Common myeloid progenitor, CD34-positive (primary cell): Measurements from ENCODE around the gene RAB20.
"Not testable (repeated sequence)": the region's sequence is repeated elsewhere in the genome, so short reads cannot be mapped to it uniquely, and the experiment has no call there.

ENCODE experiments used
- CTCF ChIA-PET: fragments of 350-600 bp; sonication (Branson Sonifier 250); formaldehyde crosslinking; loops from one replicate; lab custom pipeline; 2021; ENCODE audit warnings: antibody characterized with exemption; lab: Charles Lee
- POLR2A ChIA-PET: fragments of 350-600 bp; sonication (Branson Sonifier 250); formaldehyde crosslinking; loops from one replicate; lab custom pipeline; 2021; ENCODE audit warnings: antibody characterized with exemption; lab: Charles Lee
- DNase-seq, 3 donors: peaks; one replicate each; pipeline versions ENCODE4 v3.0.0 to v3.0.0-alpha.2; 2013
- H3K27ac ChIP-seq, 2 experiments: 1 replicate in 1 of 2; 2 replicates in 1 of 2; pipeline ENCODE4 v1.7.0; 2013; ENCODE audit warnings: inconsistent platforms in 2 of 2, low read length in 2 of 2, mild to moderate bottlenecking in 2 of 2, low read depth in 1 of 2, moderate library complexity in 1 of 2; ENCODE audit not compliant: severe bottlenecking in 2 of 2, insufficient read depth in 1 of 2, poor library complexity in 1 of 2
- H3K27me3 ChIP-seq, 5 experiments: replicated peaks in 2 of 5; 1 replicate in 3 of 5; 2 replicates in 2 of 5; pipeline versions ENCODE4 v1.6.1 to v1.7.0; 2013; ENCODE audit warnings: low read length in 4 of 5, mild to moderate bottlenecking in 2 of 5, moderate library complexity in 2 of 5, inconsistent platforms in 1 of 5; ENCODE audit not compliant: insufficient read depth in 5 of 5, control insufficient read depth in 4 of 5
- H3K36me3 ChIP-seq, 4 experiments: 1 replicate in 2 of 4; 2 replicates in 2 of 4; pipeline versions ENCODE4 v1.6.1 to v1.7.0; 2013; ENCODE audit warnings: low read length in 3 of 4, control low read depth in 1 of 4, mild to moderate bottlenecking in 1 of 4; ENCODE audit not compliant: control insufficient read depth in 4 of 4, insufficient read depth in 4 of 4
- H3K4me1 ChIP-seq, 4 experiments: 1 replicate in 3 of 4; 2 replicates in 1 of 4; pipeline versions ENCODE4 v1.6.1 to v1.7.1; 2013; ENCODE audit warnings: low read length in 3 of 4, mild to moderate bottlenecking in 3 of 4, control low read depth in 1 of 4, inconsistent platforms in 1 of 4, moderate library complexity in 1 of 4; ENCODE audit not compliant: control insufficient read depth in 4 of 4, insufficient read depth in 4 of 4; ENCODE audit errors: control extremely low read depth in 1 of 4
- H3K4me3 ChIP-seq, 7 experiments: 1 replicate in 4 of 7; 2 replicates in 3 of 7; pipeline versions ENCODE4 v1.5.1 to v1.7.0; 2013; ENCODE audit warnings: mild to moderate bottlenecking in 7 of 7, low read length in 6 of 7, moderate library complexity in 6 of 7, inconsistent platforms in 2 of 7, low read depth in 2 of 7, control low read depth in 1 of 7; ENCODE audit not compliant: insufficient read depth in 4 of 7, control insufficient read depth in 1 of 7; ENCODE audit errors: extremely low read depth in 1 of 7
- H3K9me3 ChIP-seq, 5 experiments: 1 replicate in 4 of 5; 2 replicates in 1 of 5; pipeline versions ENCODE4 v1.6.1 to v1.7.1; 2013; ENCODE audit warnings: low read length in 4 of 5, mild to moderate bottlenecking in 2 of 5, inconsistent platforms in 1 of 5, low read depth in 1 of 5, moderate library complexity in 1 of 5; ENCODE audit not compliant: control insufficient read depth in 4 of 5, insufficient read depth in 2 of 5; ENCODE audit errors: control extremely low read depth in 1 of 5
- WGBS: methylation state at CpG from one replicate; pipeline ENCODE4 v1.1.5; 2013; ENCODE audit not compliant: insufficient coverage; 5-methylcytosine and 5-hydroxymethylcytosine counted together

RAB20 gene

GRCh38 chr13:110490009-110490770 is 71.3 kb downstream of the RAB20 start:
- Histone ChIP-seq H3K27me3 (no peaks in the 10 kb centered on the region), H3K4me1 (no peaks in the 10 kb centered on the region), H3K4me3 (no peak overlapping the region), H3K36me3 (no peaks in the 10 kb centered on the region), H3K9me3 (no peaks in the 10 kb centered on the region), H3K27ac (no peak overlapping the region)
- ChIA-PET POLR2A (no interaction called here), CTCF (interaction anchor here (1.4 kb wide), 1 partner anchor 11 kb away, joined by 3 read pairs; no protein-coding TSS in a partner anchor)
- 93% methylated on average over 19 of the region's 24 CpGs for WGBS
- DNase-seq: no peak

GRCh38 chr13:110486880-110487279 is 74.6 kb downstream of the RAB20 start:
- H3K27ac ChIP-seq, H3K4me1 ChIP-seq, DNase-seq, H3K4me3 ChIP-seq, H3K36me3 ChIP-seq, POLR2A ChIA-PET, H3K9me3 ChIP-seq: not testable (repeated sequence)
- peaks cover 0 to 20% (median 9%) of the 10 kb centered on the region in 5 experiments for H3K27me3 ChIP-seq
- 100% methylated on average over 3 of the region's 3 CpGs for WGBS
- CTCF ChIA-PET: interaction anchor here (1.6 kb wide), 1 partner anchor 31 kb away, joined by 4 read pairs; no protein-coding TSS in a partner anchor

GRCh38 chr13:110486061-110486715 is 75.3 kb downstream of the RAB20 start:
- Histone ChIP-seq H3K4me1 (no peaks in the 10 kb centered on the region), H3K27me3 (peaks cover 0 to 23% (median 9%) of the 10 kb centered on the region in 5 experiments), H3K27ac (no peak overlapping the region), H3K36me3 (no peaks in the 10 kb centered on the region), H3K4me3 (no peak overlapping the region), H3K9me3 (no peaks in the 10 kb centered on the region)
- WGBS: 97% methylated on average over 11 of the region's 15 CpGs
- DNase-seq: no peak
- POLR2A ChIA-PET: no interaction called here
- CTCF ChIA-PET: interaction anchor here (1.6 kb wide), 1 partner anchor 31 kb away, joined by 4 read pairs; no protein-coding TSS in a partner anchor

DNA sequence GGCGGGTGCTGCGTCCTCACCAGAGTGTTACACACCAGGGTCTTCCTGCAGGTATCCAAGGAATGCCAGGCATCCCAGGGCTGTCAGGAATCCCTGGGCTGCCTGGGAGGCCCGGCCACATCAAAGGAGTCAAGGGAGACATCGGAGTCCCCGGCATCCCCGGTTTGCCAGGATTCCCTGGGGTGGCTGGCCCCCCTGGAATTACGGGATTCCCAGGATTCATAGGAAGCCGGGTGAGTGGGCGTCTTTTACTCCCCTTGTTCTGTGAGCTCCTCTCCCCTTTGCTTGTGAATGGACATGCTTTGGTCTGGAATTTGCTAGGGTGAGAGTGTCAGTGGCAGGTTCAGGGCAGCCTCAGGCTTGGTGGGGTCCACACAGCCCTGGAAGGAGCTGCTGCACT is 75.9 kb downstream of the RAB20 start:
- H3K4me1 ChIP-seq: no peaks in the 10 kb centered on the region
- ChIA-PET CTCF (interaction anchor here (1.6 kb wide), 1 partner anchor 30 kb away, joined by 4 read pairs; no protein-coding TSS in a partner anchor), POLR2A (no interaction called here)
- no peak overlapping the region for H3K27ac ChIP-seq
- WGBS: 80% methylated on average over 9 of the region's 9 CpGs
- H3K9me3 ChIP-seq: no peaks in the 10 kb centered on the region
- H3K27me3 ChIP-seq: peaks cover 0 to 24% (median 10%) of the 10 kb centered on the region in 5 experiments
- H3K4me3 ChIP-seq: no peak overlapping the region
- no peak for DNase-seq
- no peaks in the 10 kb centered on the region for H3K36me3 ChIP-seq

DNA sequence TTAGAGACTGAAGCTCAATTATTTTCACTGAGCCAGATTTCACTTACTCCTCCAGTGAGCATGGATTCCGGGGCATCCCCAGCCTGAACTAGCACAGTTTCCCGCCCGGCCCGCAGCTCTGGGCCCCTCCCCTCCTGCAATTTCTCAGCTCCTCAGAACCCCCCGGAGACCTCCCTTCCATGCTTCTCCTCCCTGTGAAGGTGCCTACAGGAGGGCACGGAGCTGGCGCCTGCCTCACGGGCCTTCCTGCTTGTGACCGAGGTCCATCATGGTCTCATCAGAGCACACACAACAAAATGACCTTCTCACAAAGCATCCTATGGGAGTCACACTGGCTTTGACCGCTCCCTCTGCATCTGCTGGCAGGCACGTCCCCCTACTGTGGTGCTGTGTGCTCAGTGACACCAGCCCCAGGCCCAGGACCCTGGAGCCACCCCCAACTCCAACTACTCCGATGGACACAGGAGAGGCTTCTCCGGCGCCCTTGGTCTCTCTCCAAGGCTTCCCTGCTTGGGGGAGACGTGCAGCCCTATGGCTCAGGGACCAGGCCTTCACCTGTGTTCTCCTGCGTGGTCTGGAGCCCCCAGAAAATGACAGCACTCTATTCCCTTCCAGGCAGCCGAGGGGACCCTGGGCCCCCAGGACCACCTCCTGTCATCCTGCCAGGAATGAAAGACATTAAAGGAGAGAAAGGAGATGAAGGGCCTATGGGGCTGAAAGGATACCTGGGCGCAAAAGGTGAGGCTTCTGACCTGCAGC is 77.1 kb downstream of the RAB20 start:
- H3K4me1 ChIP-seq: no peaks in the 10 kb centered on the region
- no peaks in the 10 kb centered on the region for H3K36me3 ChIP-seq
- H3K9me3 ChIP-seq: no peaks in the 10 kb centered on the region
- no peak overlapping the region for H3K4me3 ChIP-seq
- peaks cover 0 to 28% (median 11%) of the 10 kb centered on the region in 5 experiments for H3K27me3 ChIP-seq
- no peak for DNase-seq
- CTCF ChIA-PET: no interaction called here
- no peak overlapping the region for H3K27ac ChIP-seq
- WGBS: 92% methylated on average over 13 of the region's 18 CpGs
- POLR2A ChIA-PET: no interaction called here

GRCh38 chr13:110483386-110483968 is 78.0 kb downstream of the RAB20 start:
- H3K4me1 ChIP-seq: no peaks in the 10 kb centered on the region
- 90% methylated on average over 11 of the region's 13 CpGs for WGBS
- POLR2A ChIA-PET: no interaction called here

More at GRCh38 chr13:110483386-110483968, 78.0 kb downstream of the RAB20 start:
- Histone ChIP-seq H3K27ac (no peak overlapping the region), H3K9me3 (no peaks in the 10 kb centered on the region), H3K27me3 (peaks cover 0 to 28% (median 13%) of the 10 kb centered on the region in 5 experiments), H3K36me3 (no peaks in the 10 kb centered on the region), H3K4me3 (no peak overlapping the region)
- DNase-seq: no peak
- CTCF ChIA-PET: no interaction called here
